H9 (cell line): Measurements from ENCODE around the gene CHSY3. TPM values are rescaled to one million over a fixed set of nuclear protein-coding genes. Genes with fewer than 3 reads are reported as not detected.

Experiments used
- DNase-seq: peaks from one replicate; pipeline ENCODE4 v3.0.0-alpha.2; 2017
- H2AFZ ChIP-seq: one replicate; pipeline ENCODE4 v1.6.1; 2013; ENCODE audit warnings: mild to moderate bottlenecking, low read length, control low read depth, moderate library complexity
- H2AK5ac ChIP-seq: 2 replicates; pipeline ENCODE4 v1.6.1; 2013; ENCODE audit warnings: low read length, control low read depth, mixed read lengths; ENCODE audit not compliant: insufficient read length
- H2BK120ac ChIP-seq: one replicate; pipeline ENCODE4 v1.6.1; 2013; ENCODE audit warnings: low read depth, mild to moderate bottlenecking, low read length, control low read depth, inconsistent platforms; ENCODE audit not compliant: poor library complexity, severe bottlenecking
- H2BK12ac ChIP-seq: 2 replicates; pipeline ENCODE4 v1.6.1; 2013; ENCODE audit warnings: low read length, control low read depth, mixed read lengths, low read depth; ENCODE audit not compliant: insufficient read length
- H2BK15ac ChIP-seq: 2 replicates; pipeline ENCODE4 v1.6.1; 2013; ENCODE audit warnings: low read depth, low read length, control low read depth
- H2BK20ac ChIP-seq: one replicate; pipeline ENCODE4 v1.6.1; 2013; ENCODE audit warnings: low read depth, mild to moderate bottlenecking, low read length, control low read depth, inconsistent platforms; ENCODE audit not compliant: poor library complexity, severe bottlenecking
- H2BK5ac ChIP-seq: 2 replicates; pipeline ENCODE4 v1.6.1; 2013; ENCODE audit warnings: low read length, control low read depth, mixed read lengths; ENCODE audit not compliant: insufficient read length
- H3K14ac ChIP-seq: 2 replicates; pipeline ENCODE4 v1.6.1; 2013; ENCODE audit warnings: low read length, control low read depth; ENCODE audit not compliant: insufficient read depth
- H3K18ac ChIP-seq: 2 replicates; pipeline ENCODE4 v1.6.1; 2013; ENCODE audit warnings: low read depth, mild to moderate bottlenecking, mixed read lengths, low read length, control low read depth; ENCODE audit not compliant: insufficient read length
- H3K23ac ChIP-seq: 2 replicates; pipeline ENCODE4 v1.6.1; 2013; ENCODE audit warnings: low read length, control low read depth, mixed read lengths, low read depth; ENCODE audit not compliant: insufficient read length
- H3K23me2 ChIP-seq: 2 replicates; pipeline ENCODE4 v1.6.1; 2013; ENCODE audit warnings: low read depth, mild to moderate bottlenecking, mixed read lengths, low read length, control low read depth; ENCODE audit not compliant: insufficient read length, poor library complexity, severe bottlenecking
- H3K27ac ChIP-seq: 2 replicates; pipeline ENCODE4 v1.5.1; 2013; ENCODE audit warnings: low read length, control low read depth, mixed read lengths, low read depth; ENCODE audit not compliant: insufficient read length
- H3K27me3 ChIP-seq: 2 replicates; pipeline ENCODE4 v1.6.1; 2013; ENCODE audit warnings: low read length, control low read depth, inconsistent platforms; ENCODE audit not compliant: insufficient read depth
- H3K4ac ChIP-seq: 2 replicates; pipeline ENCODE4 v1.6.1; 2013; ENCODE audit warnings: low read depth, mild to moderate bottlenecking, control low read depth, inconsistent platforms, low read length, moderate library complexity
- H3K4me1 ChIP-seq: 2 replicates; pipeline ENCODE4 v1.6.1; 2013; ENCODE audit warnings: low read length, control low read depth, inconsistent platforms; ENCODE audit not compliant: insufficient read depth
- H3K4me2 ChIP-seq: 2 replicates; pipeline ENCODE4 v1.6.1; 2013; ENCODE audit warnings: low read length, control low read depth, mixed read lengths; ENCODE audit not compliant: insufficient read length, insufficient read depth
- H3K56ac ChIP-seq: 2 replicates; pipeline ENCODE4 v1.6.1; 2013; ENCODE audit warnings: low read depth, mild to moderate bottlenecking, mixed read lengths, low read length, control low read depth; ENCODE audit not compliant: insufficient read length
- H3K79me1 ChIP-seq: 2 replicates; pipeline ENCODE4 v1.6.1; 2013; ENCODE audit warnings: low read depth, mild to moderate bottlenecking, moderate library complexity, low read length, control low read depth, inconsistent platforms; ENCODE audit not compliant: insufficient read depth, poor library complexity, severe bottlenecking
- H3K79me2 ChIP-seq: 2 replicates; pipeline ENCODE4 v1.6.1; 2013; ENCODE audit warnings: low read length, control low read depth, inconsistent platforms; ENCODE audit not compliant: insufficient read depth
- H3K9ac ChIP-seq: 2 replicates; pipeline ENCODE4 v1.6.1; 2013; ENCODE audit warnings: low read length, control low read depth, mixed read lengths; ENCODE audit not compliant: insufficient read length; ENCODE audit errors: extremely low read depth
- H3K9me3 ChIP-seq: one replicate; pipeline ENCODE4 v1.6.1; 2013; ENCODE audit warnings: low read depth, low read length, inconsistent platforms; ENCODE audit not compliant: control insufficient read depth
- H3T11ph ChIP-seq: one replicate; pipeline ENCODE4 v1.6.1; 2013; ENCODE audit warnings: mild to moderate bottlenecking, low read length, control low read depth, inconsistent platforms
- H4K20me1 ChIP-seq: one replicate; pipeline ENCODE4 v1.6.1; 2013; ENCODE audit not compliant: control insufficient read depth, insufficient read length, insufficient read depth
- H4K5ac ChIP-seq: 2 replicates; pipeline ENCODE4 v1.6.1; 2013; ENCODE audit warnings: low read depth, mild to moderate bottlenecking, mixed read lengths, low read length, control low read depth; ENCODE audit not compliant: insufficient read length
- H4K8ac ChIP-seq: replicated peaks from 2 replicates; pipeline ENCODE4 v1.6.1; 2013; ENCODE audit warnings: low read length, control low read depth, mixed read lengths, low read depth; ENCODE audit not compliant: insufficient read length
- H4K91ac ChIP-seq: 2 replicates; pipeline ENCODE4 v1.6.1; 2013; ENCODE audit warnings: low read depth, mild to moderate bottlenecking, moderate library complexity, mixed read lengths, low read length, control low read depth; ENCODE audit not compliant: insufficient read length
- H3K27ac Mint-ChIP-seq, 3 experiments: 2 replicates in 2 of 3; 3 replicates in 1 of 3; pipeline ENCODE4 v1.8.0; 2020 to 2021; ENCODE audit warnings: mixed read lengths in 3 of 3, mild to moderate bottlenecking in 1 of 3, moderate library complexity in 1 of 3
- H3K27me3 Mint-ChIP-seq: 2 replicates; pipeline ENCODE4 v1.8.0; 2021; ENCODE audit warnings: low read depth, mild to moderate bottlenecking, moderate library complexity, mixed read lengths
- H3K36me3 Mint-ChIP-seq, 3 experiments: 2 replicates in 2 of 3; 3 replicates in 1 of 3; pipeline ENCODE4 v1.8.0; 2020 to 2021; ENCODE audit warnings: low read depth in 3 of 3, mixed read lengths in 3 of 3; ENCODE audit not compliant: insufficient read depth in 1 of 3
- H3K4me1 Mint-ChIP-seq, 2 experiments: 2 replicates each; pipeline ENCODE4 v1.8.0; 2020; ENCODE audit warnings: mixed read lengths in 2 of 2
- H3K4me3 Mint-ChIP-seq, 2 experiments: 2 replicates in 1 of 2; 3 replicates in 1 of 2; pipeline ENCODE4 v1.8.0; 2020 to 2021; ENCODE audit warnings: mild to moderate bottlenecking in 2 of 2, mixed read lengths in 2 of 2, moderate library complexity in 1 of 2
- H3K9me3 Mint-ChIP-seq, 2 experiments: 2 replicates in 1 of 2; 3 replicates in 1 of 2; pipeline ENCODE4 v1.8.0; 2020; ENCODE audit warnings: mild to moderate bottlenecking in 2 of 2, mixed read lengths in 2 of 2, moderate library complexity in 1 of 2
- WGBS: extraction: QIAGEN DNeasy Blood & Tissue Kit; methylation state at CpG from one replicate; pipeline ENCODE4 v1.1.7; 2013; ENCODE audit warnings: missing lambda C conversion rate, low lambda C conversion rate, mixed read lengths; ENCODE audit not compliant: insufficient read length; ENCODE audit errors: extremely low coverage; 5-methylcytosine and 5-hydroxymethylcytosine counted together
- total RNA-seq: library from RNA; stranded (reverse); gene quantifications from 2 replicates; pipeline ENCODE4 v1.2.1, GENCODE V29; 2021
- TF ChIP-seq, protein P1 (sequence below): fragments of 200-600 bp; sonication (generic); conservative IDR thresholded peaks from 3 replicates; pipeline ENCODE4 v1.8.0; 2021; ENCODE audit warnings: antibody characterized with exemption, mild to moderate bottlenecking

CHSY3 gene
- total RNA-seq, 1 experiment from 2014 or later = 0.37 TPM

DNA sequence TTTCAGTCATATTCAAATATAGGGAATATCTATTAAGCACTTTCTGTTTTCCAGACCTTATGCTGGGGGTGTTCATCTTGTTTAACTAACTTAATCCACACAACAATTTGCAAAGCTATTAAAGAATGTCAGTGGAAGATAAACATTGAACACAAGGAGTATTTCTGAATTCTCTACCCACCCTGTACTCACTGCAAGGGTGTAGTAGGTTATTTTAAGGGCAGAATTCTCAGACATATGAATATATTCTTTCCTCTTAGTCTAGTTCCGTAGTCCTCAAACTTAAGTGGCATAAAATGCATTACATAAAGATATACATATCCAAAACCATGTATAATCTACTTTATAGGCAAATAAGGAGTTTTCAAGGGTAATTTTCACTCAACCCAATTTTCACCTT, 19.9 kb upstream of the CHSY3 start:
- Histone ChIP-seq H3K9me3 (no peaks in the 10 kb centered on the region), H3K27me3 (no peaks in the 10 kb centered on the region), H3K23me2 (no peaks in the 10 kb centered on the region), H3K79me2 (no peaks in the 10 kb centered on the region), H3K27ac (no peak overlapping the region), H3K18ac (no peak overlapping the region), H4K5ac (no peak overlapping the region), H3K4me1 (no peaks in the 10 kb centered on the region), H3K56ac (no peak overlapping the region), H2BK15ac (no peak overlapping the region), H3K14ac (no peak overlapping the region), H2BK12ac (no peak overlapping the region), H3K23ac (no peak overlapping the region), H2AK5ac (no peak overlapping the region), H3K9ac (no peak overlapping the region), H2BK120ac (no peak overlapping the region), H3K79me1 (no peaks in the 10 kb centered on the region), H4K91ac (no peak overlapping the region), H2BK5ac (no peak overlapping the region), H2BK20ac (no peak overlapping the region), H3K4ac (no peak overlapping the region), H2AFZ (no peak overlapping the region), H3T11ph (no peak overlapping the region), H3K4me2 (no peak overlapping the region), H4K8ac (no peak overlapping the region), H4K20me1 (no peaks in the 10 kb centered on the region)
- Mint-ChIP-seq H3K4me3 (no peak overlapping the region), H3K27ac (no peak overlapping the region), H3K27me3 (peaks cover 2% of the 10 kb centered on the region; the same call in 1 of the 2 replicates), H3K4me1 (no peaks in the 10 kb centered on the region), H3K9me3 (no peaks in the 10 kb centered on the region), H3K36me3 (no peaks in the 10 kb centered on the region)
- DNase-seq = no peak
- TF ChIP-seq, protein P1, sequence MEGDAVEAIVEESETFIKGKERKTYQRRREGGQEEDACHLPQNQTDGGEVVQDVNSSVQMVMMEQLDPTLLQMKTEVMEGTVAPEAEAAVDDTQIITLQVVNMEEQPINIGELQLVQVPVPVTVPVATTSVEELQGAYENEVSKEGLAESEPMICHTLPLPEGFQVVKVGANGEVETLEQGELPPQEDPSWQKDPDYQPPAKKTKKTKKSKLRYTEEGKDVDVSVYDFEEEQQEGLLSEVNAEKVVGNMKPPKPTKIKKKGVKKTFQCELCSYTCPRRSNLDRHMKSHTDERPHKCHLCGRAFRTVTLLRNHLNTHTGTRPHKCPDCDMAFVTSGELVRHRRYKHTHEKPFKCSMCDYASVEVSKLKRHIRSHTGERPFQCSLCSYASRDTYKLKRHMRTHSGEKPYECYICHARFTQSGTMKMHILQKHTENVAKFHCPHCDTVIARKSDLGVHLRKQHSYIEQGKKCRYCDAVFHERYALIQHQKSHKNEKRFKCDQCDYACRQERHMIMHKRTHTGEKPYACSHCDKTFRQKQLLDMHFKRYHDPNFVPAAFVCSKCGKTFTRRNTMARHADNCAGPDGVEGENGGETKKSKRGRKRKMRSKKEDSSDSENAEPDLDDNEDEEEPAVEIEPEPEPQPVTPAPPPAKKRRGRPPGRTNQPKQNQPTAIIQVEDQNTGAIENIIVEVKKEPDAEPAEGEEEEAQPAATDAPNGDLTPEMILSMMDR = no peak
- no CpG with 5 or more reads among the region's 1 CpG for WGBS
